ENCODE data around the gene ZNF736. TPM values are rescaled to one million over a fixed set of nuclear protein-coding genes. Genes with fewer than 3 reads are reported as not detected.

The ZNF736 gene
- total RNA-seq, 4 donors from 2014 or later = 4.6 to 27.2 (median 9.6) TPM

DNA sequence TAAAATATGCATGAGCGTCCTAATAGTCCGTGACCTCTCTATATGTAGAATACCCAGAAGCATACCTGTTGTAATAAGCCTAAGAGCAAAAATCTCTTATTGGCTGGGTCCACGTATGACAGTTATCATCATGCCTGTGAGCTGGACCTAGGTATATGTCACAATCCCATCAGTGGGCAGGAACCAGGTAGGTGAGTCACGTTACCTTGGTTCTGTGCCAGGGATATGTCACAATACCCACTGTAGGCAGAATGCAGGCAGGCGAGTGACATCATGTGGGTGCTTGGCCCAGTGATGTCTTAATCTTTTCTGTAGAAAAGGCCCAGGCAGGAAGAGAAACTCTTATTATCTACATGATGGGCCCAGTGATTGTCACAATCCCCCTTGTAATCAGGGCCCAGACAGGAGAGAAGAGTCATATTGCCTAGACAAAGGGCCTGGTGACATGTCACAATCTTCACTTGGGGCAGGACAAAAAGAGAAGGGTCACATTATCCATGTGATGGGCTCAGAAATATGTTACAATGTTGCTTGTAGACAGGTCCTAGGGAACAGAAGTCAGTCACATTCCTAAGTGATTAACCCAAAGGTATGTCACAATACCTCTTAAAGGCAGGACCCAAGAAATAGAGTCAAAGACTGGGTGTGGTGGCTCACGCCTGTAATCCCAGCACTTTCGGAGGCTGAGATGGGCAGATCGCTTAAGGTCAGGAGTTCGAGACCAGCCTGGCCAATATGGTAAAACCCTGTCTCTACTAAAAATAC is 12.9 kb upstream of the ZNF736 start:
- TF ChIP-seq, protein P1, sequence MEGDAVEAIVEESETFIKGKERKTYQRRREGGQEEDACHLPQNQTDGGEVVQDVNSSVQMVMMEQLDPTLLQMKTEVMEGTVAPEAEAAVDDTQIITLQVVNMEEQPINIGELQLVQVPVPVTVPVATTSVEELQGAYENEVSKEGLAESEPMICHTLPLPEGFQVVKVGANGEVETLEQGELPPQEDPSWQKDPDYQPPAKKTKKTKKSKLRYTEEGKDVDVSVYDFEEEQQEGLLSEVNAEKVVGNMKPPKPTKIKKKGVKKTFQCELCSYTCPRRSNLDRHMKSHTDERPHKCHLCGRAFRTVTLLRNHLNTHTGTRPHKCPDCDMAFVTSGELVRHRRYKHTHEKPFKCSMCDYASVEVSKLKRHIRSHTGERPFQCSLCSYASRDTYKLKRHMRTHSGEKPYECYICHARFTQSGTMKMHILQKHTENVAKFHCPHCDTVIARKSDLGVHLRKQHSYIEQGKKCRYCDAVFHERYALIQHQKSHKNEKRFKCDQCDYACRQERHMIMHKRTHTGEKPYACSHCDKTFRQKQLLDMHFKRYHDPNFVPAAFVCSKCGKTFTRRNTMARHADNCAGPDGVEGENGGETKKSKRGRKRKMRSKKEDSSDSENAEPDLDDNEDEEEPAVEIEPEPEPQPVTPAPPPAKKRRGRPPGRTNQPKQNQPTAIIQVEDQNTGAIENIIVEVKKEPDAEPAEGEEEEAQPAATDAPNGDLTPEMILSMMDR (IDR thresholded peaks at IDR 0.05) = no peak
- TF ChIP-seq POLR2A (IDR thresholded peaks at IDR 0.05) = no peak
- Histone ChIP-seq H3K4me3 (no peak overlapping the region), H3K36me3 (no peaks in the 10 kb centered on the region), H3K9me3 (no peaks in the 10 kb centered on the region), H3K4me1 (no peaks in the 10 kb centered on the region), H3K27ac (no peak overlapping the region), H3K27me3 (no peaks in the 10 kb centered on the region)
- no peak for DNase-seq

GRCh38 chr7:64307254-64308015 is 6.3 kb upstream of the ZNF736 start:
- TF ChIP-seq, protein P1 (IDR thresholded peaks at IDR 0.05) = peak in 4 of 6 experiments; percentile 12 to 54 (median 52)
- TF ChIP-seq POLR2A (IDR thresholded peaks at IDR 0.05) = peak; percentile 6 to 52
- Histone ChIP-seq H3K27ac (peak overlapping the region; percentile 77 to 89 (median 83)), H3K4me1 (peaks cover 0 to 4% (median 4%) of the 10 kb centered on the region in 4 donors), H3K36me3 (no peaks in the 10 kb centered on the region), H3K4me3 (peak overlapping the region; percentile 54 to 69 (median 56)), H3K9me3 (no peaks in the 10 kb centered on the region), H3K27me3 (no peaks in the 10 kb centered on the region)
- peak; percentile 92 to 98 (median 96) for DNase-seq

DNA sequence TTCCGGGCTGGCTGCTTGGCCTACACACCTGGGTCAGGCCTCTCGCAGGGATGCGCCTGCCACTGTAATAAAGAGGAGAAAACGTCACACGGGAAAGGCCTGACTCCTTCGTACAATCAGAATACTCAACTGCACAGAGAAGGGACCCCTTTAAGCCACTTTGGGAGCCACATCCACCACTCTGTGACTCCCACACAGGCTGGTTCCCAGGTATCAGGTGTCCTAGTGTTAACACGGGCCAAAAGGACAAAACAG is 5.8 kb upstream of the ZNF736 start:
- H3K4me1 ChIP-seq = peaks cover 0 to 5% (median 4%) of the 10 kb centered on the region in 4 donors
- no peak for DNase-seq
- no peaks in the 10 kb centered on the region for H3K9me3 ChIP-seq
- H3K4me3 ChIP-seq = peak overlapping the region in 3 of 4 donors; percentile 54 to 69 (median 56)
- TF ChIP-seq, protein P1 (IDR thresholded peaks at IDR 0.05) = no peak
- no peak for TF ChIP-seq POLR2A (IDR thresholded peaks at IDR 0.05)
- no peaks in the 10 kb centered on the region for H3K36me3 ChIP-seq
- peak overlapping the region; percentile 77 to 89 (median 83) for H3K27ac ChIP-seq
- no peaks in the 10 kb centered on the region for H3K27me3 ChIP-seq

DNA sequence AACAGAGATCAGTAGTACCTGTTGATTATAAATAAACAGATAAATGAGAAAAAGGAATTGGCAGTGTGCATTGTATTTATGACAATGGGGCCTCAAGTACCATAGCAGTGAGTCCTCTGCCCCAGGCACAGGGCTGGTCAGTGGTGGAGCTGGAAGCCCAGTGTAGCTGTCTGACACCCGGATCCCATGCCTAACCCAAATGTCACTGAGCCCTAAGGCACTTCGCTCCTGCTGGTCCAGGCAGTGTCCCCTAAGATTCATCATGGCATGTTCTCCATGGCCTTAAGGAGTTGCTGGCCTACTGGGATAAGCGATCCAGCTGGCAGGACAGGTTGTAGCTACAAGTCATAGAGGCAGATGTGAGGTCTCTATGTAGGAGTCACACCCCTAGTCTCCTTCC is 3.3 kb upstream of the ZNF736 start:
- no peaks in the 10 kb centered on the region for H3K27me3 ChIP-seq
- no peak for DNase-seq

GRCh38 chr7:64312826-64313225 is 935 bp upstream of the ZNF736 start:
- H3K4me3 ChIP-seq = no peak overlapping the region
- no peak overlapping the region for H3K27ac ChIP-seq
- no peak for TF ChIP-seq POLR2A (IDR thresholded peaks at IDR 0.05)
- TF ChIP-seq, protein P1 (IDR thresholded peaks at IDR 0.05) = no peak
- no peak for DNase-seq
- H3K9me3 ChIP-seq = no peaks in the 10 kb centered on the region
- H3K36me3 ChIP-seq = no peaks in the 10 kb centered on the region
- peaks cover 0 to 20% (median 2%) of the 10 kb centered on the region in 4 donors for H3K4me1 ChIP-seq
- H3K27me3 ChIP-seq = no peaks in the 10 kb centered on the region

More for the DNA sequence above, 3.3 kb upstream of the ZNF736 start:
- Histone ChIP-seq H3K27ac (no peak overlapping the region), H3K36me3 (no peaks in the 10 kb centered on the region), H3K4me1 (peaks cover 0 to 21% (median 6%) of the 10 kb centered on the region in 4 donors), H3K9me3 (no peaks in the 10 kb centered on the region), H3K4me3 (no peak overlapping the region)
- TF ChIP-seq POLR2A (IDR thresholded peaks at IDR 0.05) = no peak
- TF ChIP-seq, protein P1 (IDR thresholded peaks at IDR 0.05) = no peak
